ENCODE measurements around the gene EYS. TPM values are rescaled to one million over a fixed set of nuclear protein-coding genes. Genes with fewer than 3 reads are reported as not detected.

The EYS gene
- total and polyA plus RNA-seq, 4 donors: not detected

DNA sequence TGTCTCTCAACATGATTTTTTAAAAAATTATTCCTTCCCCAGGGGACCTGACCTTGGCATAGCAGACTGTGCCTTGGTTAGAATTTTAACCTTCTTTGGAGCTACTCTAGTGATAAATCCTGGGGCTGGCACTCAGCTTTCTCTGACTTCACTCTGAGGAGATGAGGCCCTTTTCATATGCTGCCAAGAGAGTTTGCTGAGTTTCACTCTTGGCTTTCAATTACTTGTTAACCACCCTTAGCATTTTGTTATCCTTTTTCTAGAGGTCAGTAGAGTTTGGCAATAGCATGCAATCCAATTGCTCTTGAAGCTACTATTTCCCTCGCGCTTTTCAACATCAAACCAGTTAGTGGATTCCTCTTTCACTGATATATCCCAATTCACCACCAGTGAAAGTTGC is 920.3 kb downstream of the EYS start:
- Histone ChIP-seq H3K36me3 (ENCODE audit: control insufficient read depth in 1 of 2, insufficient read depth in 2 of 2, low read length in 1 of 2) (no peaks in the 10 kb centered on the region), H3K9me3 (ENCODE audit: control insufficient read depth, low read length) (no peaks in the 10 kb centered on the region), H3K4me1 (ENCODE audit: control insufficient read depth in 1 of 2, insufficient read depth in 2 of 2, low read length in 2 of 2) (no peaks in the 10 kb centered on the region), H3K4me3 (ENCODE audit: low read length in 2 of 2) (no peak overlapping the region), H3K27me3 (ENCODE audit: control insufficient read depth in 1 of 2, insufficient read depth in 2 of 2, low read length in 1 of 2) (no peaks in the 10 kb centered on the region), H3K27ac (ENCODE audit: low read depth in 1 of 2, low read length in 2 of 2) (no peak overlapping the region)
- intact Hi-C loops (cut with DNase I): no loop called here
- no peak for ATAC-seq (ENCODE audit: low FRiP score)
- 40% methylated on average over 2 of the region's 2 CpGs for WGBS, 2 donors
- no peak for DNase-seq

DNA sequence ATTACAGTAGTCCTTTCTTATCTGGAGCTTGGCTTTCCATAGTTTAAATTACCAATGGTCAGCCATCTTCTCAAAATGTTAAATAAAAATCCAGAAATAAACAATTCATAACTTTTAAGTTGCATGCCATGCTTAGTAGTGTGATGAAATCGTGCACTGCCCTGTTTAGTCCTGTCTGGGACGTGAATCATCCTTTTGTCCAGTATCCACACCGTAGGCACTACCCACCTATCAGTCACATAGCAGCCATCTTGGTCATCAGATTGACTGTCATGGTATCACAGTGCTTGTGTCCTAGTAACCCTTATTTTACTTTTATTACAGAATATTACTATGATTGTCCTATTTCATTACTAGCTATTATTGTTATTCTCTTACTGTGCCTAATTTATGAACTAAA is 924.1 kb downstream of the EYS start:
- DNase-seq (no peak), ATAC-seq (ENCODE audit: low FRiP score) (no peak)
- no peaks in the 10 kb centered on the region for H3K4me1 ChIP-seq (ENCODE audit: control insufficient read depth in 1 of 2, insufficient read depth in 2 of 2, low read length in 2 of 2)
- WGBS, 2 donors: 82 to 84% methylated on average over 3 of the region's 3 CpGs
- intact Hi-C loops (cut with DNase I): no loop called here
- H3K27me3 ChIP-seq (ENCODE audit: control insufficient read depth in 1 of 2, insufficient read depth in 2 of 2, low read length in 1 of 2): no peaks in the 10 kb centered on the region
- H3K4me3 ChIP-seq (ENCODE audit: low read length in 2 of 2): no peak overlapping the region
- H3K9me3 ChIP-seq (ENCODE audit: control insufficient read depth, low read length): no peaks in the 10 kb centered on the region
- no peaks in the 10 kb centered on the region for H3K36me3 ChIP-seq (ENCODE audit: control insufficient read depth in 1 of 2, insufficient read depth in 2 of 2, low read length in 1 of 2)
- H3K27ac ChIP-seq (ENCODE audit: low read depth in 1 of 2, low read length in 2 of 2): no peak overlapping the region

DNA sequence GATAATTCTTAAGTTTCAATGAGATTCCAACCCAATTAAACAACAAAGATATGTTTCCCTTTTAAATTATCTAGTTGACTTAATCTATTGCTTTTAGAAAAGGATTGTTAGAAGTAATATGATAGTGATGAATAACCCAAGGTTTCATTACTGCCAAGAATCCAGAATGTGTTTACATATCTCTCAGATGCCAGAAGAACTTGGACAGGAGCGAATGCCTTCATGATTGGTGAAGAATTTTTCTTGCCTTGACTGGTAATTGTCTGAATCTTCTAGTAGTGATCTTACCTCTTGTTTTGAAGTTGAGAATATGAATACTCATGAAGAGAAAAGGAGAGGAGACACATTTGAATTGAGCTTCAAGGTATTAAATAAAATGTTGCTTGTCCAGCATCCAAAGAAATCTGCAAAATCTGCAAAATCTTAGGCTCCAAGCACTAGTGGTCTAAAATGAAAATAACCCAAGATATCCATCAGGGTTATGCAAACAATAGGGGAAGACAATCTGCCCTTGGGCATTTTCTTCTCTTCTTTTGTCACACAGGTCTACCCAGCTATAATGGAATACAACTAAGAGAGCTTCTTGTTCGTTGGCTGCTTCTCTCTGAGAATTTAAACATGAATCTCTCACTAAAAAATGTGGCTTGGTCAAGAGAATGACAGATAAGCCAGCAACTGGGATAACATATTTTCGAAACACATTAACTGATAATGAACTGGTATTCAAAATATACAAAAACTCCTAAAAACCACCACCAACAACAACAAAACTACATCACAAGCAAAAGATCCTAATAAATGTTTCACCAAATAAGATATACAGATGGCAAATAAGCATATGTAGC is 928.9 kb downstream of the EYS start:
- Histone ChIP-seq H3K36me3 (ENCODE audit: control insufficient read depth in 1 of 2, insufficient read depth in 2 of 2, low read length in 1 of 2) (no peaks in the 10 kb centered on the region), H3K4me1 (ENCODE audit: control insufficient read depth in 1 of 2, insufficient read depth in 2 of 2, low read length in 2 of 2) (no peaks in the 10 kb centered on the region), H3K27me3 (ENCODE audit: control insufficient read depth in 1 of 2, insufficient read depth in 2 of 2, low read length in 1 of 2) (no peaks in the 10 kb centered on the region), H3K4me3 (ENCODE audit: low read length in 2 of 2) (no peak overlapping the region), H3K9me3 (ENCODE audit: control insufficient read depth, low read length) (no peaks in the 10 kb centered on the region), H3K27ac (ENCODE audit: low read depth in 1 of 2, low read length in 2 of 2) (no peak overlapping the region)
- 27 to 38% methylated on average over 3 of the region's 3 CpGs for WGBS, 2 donors
- intact Hi-C loops (cut with DNase I): no loop called here
- DNase-seq: no peak
- ATAC-seq (ENCODE audit: low FRiP score): no peak

DNA sequence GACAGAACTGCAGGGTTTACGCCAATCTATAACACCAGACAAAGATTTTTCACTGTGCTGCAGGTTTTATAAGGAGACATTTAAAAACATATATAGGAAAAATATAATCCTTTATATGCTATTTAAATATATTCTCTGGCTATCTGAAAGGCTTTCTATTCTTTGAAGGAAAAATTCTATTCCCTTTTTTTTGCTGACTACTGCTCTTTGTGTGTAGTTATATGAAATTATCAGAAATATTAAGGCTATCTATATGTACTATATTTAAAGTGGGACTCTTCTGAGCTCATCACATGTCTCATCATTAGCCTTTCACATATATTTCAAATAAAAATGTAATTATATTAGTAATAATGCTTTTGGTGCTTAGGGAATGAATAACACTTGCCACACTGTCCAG is 930.7 kb downstream of the EYS start:
- H3K27ac ChIP-seq (ENCODE audit: low read depth in 1 of 2, low read length in 2 of 2): no peak overlapping the region
- no peak overlapping the region for H3K4me3 ChIP-seq (ENCODE audit: low read length in 2 of 2)
- intact Hi-C loops (cut with DNase I): no loop called here
- ATAC-seq (ENCODE audit: low FRiP score) (no peak), DNase-seq (no peak)
- H3K9me3 ChIP-seq (ENCODE audit: control insufficient read depth, low read length): no peaks in the 10 kb centered on the region
- H3K4me1 ChIP-seq (ENCODE audit: control insufficient read depth in 1 of 2, insufficient read depth in 2 of 2, low read length in 2 of 2): no peaks in the 10 kb centered on the region
- H3K27me3 ChIP-seq (ENCODE audit: control insufficient read depth in 1 of 2, insufficient read depth in 2 of 2, low read length in 1 of 2): no peaks in the 10 kb centered on the region
- 79 to 86% methylated on average over 1 of the region's 1 CpG for WGBS, 2 donors
- no peaks in the 10 kb centered on the region for H3K36me3 ChIP-seq (ENCODE audit: control insufficient read depth in 1 of 2, insufficient read depth in 2 of 2, low read length in 1 of 2)

DNA sequence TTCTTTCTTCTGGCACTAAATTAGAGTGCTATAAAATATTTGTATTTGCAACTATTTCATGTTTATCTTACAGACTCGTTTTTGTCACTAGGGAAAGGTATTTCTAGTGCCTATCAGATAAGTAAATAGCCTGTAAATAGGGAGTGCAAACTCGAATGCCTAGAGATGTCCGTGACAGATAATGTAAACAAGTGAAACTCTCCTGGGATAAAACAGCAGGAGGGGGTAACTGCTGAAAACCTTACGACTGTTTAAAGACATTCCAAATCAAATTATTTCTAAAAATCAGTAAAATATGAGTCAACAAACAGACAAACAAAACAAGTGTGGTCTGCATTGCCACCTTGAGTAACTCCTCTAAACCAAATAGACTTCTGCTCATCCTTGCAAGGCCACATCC is 932.1 kb downstream of the EYS start:
- Histone ChIP-seq H3K27me3 (ENCODE audit: control insufficient read depth in 1 of 2, insufficient read depth in 2 of 2, low read length in 1 of 2) (no peaks in the 10 kb centered on the region), H3K4me1 (ENCODE audit: control insufficient read depth in 1 of 2, insufficient read depth in 2 of 2, low read length in 2 of 2) (no peaks in the 10 kb centered on the region), H3K9me3 (ENCODE audit: control insufficient read depth, low read length) (no peaks in the 10 kb centered on the region), H3K36me3 (ENCODE audit: control insufficient read depth in 1 of 2, insufficient read depth in 2 of 2, low read length in 1 of 2) (no peaks in the 10 kb centered on the region), H3K27ac (ENCODE audit: low read depth in 1 of 2, low read length in 2 of 2) (no peak overlapping the region), H3K4me3 (ENCODE audit: low read length in 2 of 2) (no peak overlapping the region)
- WGBS, 2 donors: 5 to 15% methylated on average over 4 of the region's 4 CpGs
- DNase-seq: no peak
- ATAC-seq (ENCODE audit: low FRiP score): no peak
- intact Hi-C loops (cut with DNase I): no loop called here

DNA sequence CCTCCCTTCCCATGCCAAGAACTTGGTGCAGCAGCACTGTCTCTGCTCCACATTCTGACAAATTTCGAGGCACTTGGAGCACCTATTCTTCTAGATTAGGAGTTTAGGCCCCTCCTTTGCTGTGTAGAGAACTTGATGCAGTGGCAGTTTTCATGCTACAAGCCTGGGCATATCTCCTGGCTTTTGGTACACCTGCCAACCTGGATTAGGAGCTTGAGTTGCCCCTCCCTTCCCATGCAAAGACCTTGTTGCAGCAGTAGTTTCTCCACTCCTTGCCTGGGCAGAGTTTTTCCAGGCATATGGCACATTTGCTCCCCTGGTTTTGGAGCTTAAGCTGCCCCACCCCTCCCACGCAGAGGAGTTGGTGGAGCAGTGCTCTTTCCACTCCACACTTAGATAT is 956.1 kb downstream of the EYS start:
- Histone ChIP-seq H3K9me3 (ENCODE audit: control insufficient read depth, low read length) (no peaks in the 10 kb centered on the region), H3K27me3 (ENCODE audit: control insufficient read depth in 1 of 2, insufficient read depth in 2 of 2, low read length in 1 of 2) (no peaks in the 10 kb centered on the region), H3K27ac (ENCODE audit: low read depth in 1 of 2, low read length in 2 of 2) (no peak overlapping the region), H3K36me3 (ENCODE audit: control insufficient read depth in 1 of 2, insufficient read depth in 2 of 2, low read length in 1 of 2) (no peaks in the 10 kb centered on the region), H3K4me1 (ENCODE audit: control insufficient read depth in 1 of 2, insufficient read depth in 2 of 2, low read length in 2 of 2) (no peaks in the 10 kb centered on the region), H3K4me3 (ENCODE audit: low read length in 2 of 2) (no peak overlapping the region)
- DNase-seq: no peak
- intact Hi-C loops (cut with DNase I): no loop called here
- 72 to 75% methylated on average over 2 of the region's 2 CpGs for WGBS, 2 donors
- ATAC-seq (ENCODE audit: low FRiP score): no peak

DNA sequence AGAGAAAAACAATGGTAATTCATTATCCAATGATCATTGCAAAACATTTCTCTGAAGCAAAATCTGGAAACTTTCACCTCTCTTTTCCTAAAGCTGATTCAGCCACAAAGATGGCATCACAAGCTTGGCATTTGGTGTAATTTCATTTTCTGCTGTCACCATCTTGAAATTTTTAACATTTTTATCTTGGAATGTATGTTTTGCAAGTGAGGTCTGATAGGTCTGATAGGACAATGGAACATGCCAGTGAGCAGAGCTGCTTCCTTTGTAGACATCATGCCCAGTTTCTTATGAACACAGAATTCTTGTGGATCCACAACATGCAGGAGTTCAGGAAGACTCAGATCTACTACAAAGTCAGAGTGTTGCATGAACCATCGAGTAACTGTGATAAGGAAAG is 969.6 kb downstream of the EYS start:
- Histone ChIP-seq H3K27ac (ENCODE audit: low read depth in 1 of 2, low read length in 2 of 2) (no peak overlapping the region), H3K9me3 (ENCODE audit: control insufficient read depth, low read length) (no peaks in the 10 kb centered on the region), H3K36me3 (ENCODE audit: control insufficient read depth in 1 of 2, insufficient read depth in 2 of 2, low read length in 1 of 2) (no peaks in the 10 kb centered on the region), H3K27me3 (ENCODE audit: control insufficient read depth in 1 of 2, insufficient read depth in 2 of 2, low read length in 1 of 2) (no peaks in the 10 kb centered on the region), H3K4me3 (ENCODE audit: low read length in 2 of 2) (no peak overlapping the region), H3K4me1 (ENCODE audit: control insufficient read depth in 1 of 2, insufficient read depth in 2 of 2, low read length in 2 of 2) (no peaks in the 10 kb centered on the region)
- DNase-seq: no peak
- 46 to 52% methylated on average over 1 of the region's 1 CpG for WGBS, 2 donors
- no peak for ATAC-seq (ENCODE audit: low FRiP score)
- intact Hi-C loops (cut with DNase I): no loop called here

DNA sequence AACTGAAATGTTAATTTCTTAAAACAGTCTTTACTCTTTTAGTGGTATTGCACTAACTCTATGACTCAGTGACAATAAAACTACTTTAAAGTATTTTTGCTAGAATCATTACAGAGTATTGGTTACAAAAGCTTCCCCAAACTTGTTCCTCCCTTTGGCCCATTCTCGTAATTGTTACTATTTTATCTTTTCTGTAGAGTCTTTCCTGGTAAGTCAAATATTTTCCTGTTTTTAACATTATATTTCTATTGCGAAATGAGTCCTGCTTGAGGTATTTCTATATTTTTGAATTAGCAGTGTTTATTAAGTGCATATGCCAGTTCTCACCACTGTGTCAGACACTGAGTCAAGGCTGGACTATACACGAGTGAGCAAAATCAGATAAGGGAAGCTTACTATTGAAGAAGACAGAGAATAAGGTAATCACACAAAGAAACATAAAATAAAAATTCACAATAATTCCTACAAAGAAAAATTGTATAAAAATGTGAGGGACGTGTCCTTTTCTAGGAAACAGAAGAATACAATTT is 970.5 kb downstream of the EYS start:
- H3K4me1 ChIP-seq (ENCODE audit: control insufficient read depth in 1 of 2, insufficient read depth in 2 of 2, low read length in 2 of 2): no peaks in the 10 kb centered on the region
- no peak for DNase-seq
- WGBS, 2 donors: 56 to 58% methylated on average over 4 of the region's 4 CpGs

DNA sequence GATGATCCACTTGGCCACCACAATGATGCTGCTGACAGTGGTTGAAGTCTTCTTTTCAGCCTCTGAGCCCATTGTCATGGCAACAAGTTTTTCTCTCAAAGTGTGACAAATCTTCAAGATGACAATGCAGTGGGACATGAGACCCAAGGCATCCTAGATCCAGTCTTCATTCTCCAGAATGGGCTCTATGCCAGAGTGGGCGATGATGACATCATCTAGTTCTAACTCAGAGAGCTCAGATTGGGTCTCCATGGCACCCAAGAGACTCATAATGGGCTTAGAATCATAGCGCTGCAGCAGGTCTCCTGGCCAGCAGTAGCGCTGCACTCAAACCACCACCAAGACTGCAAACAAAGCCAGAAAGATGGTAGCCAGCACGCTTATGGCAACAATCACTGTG is 973.6 kb downstream of the EYS start:
- intact Hi-C loops (cut with DNase I): no loop called here
- 89 to 91% methylated on average over 4 of the region's 4 CpGs for WGBS, 2 donors
- ATAC-seq (ENCODE audit: low FRiP score): no peak

More for the DNA sequence above, 970.5 kb downstream of the EYS start:
- Histone ChIP-seq H3K36me3 (ENCODE audit: control insufficient read depth in 1 of 2, insufficient read depth in 2 of 2, low read length in 1 of 2) (no peaks in the 10 kb centered on the region), H3K27me3 (ENCODE audit: control insufficient read depth in 1 of 2, insufficient read depth in 2 of 2, low read length in 1 of 2) (no peaks in the 10 kb centered on the region), H3K9me3 (ENCODE audit: control insufficient read depth, low read length) (no peaks in the 10 kb centered on the region), H3K27ac (ENCODE audit: low read depth in 1 of 2, low read length in 2 of 2) (no peak overlapping the region), H3K4me3 (ENCODE audit: low read length in 2 of 2) (no peak overlapping the region)
- ATAC-seq (ENCODE audit: low FRiP score): no peak
- intact Hi-C loops (cut with DNase I): no loop called here

More for the DNA sequence above, 973.6 kb downstream of the EYS start:
- H3K4me1 ChIP-seq (ENCODE audit: control insufficient read depth in 1 of 2, insufficient read depth in 2 of 2, low read length in 2 of 2): no peaks in the 10 kb centered on the region
- H3K27ac ChIP-seq (ENCODE audit: low read depth in 1 of 2, low read length in 2 of 2): no peak overlapping the region
- no peaks in the 10 kb centered on the region for H3K36me3 ChIP-seq (ENCODE audit: control insufficient read depth in 1 of 2, insufficient read depth in 2 of 2, low read length in 1 of 2)
- no peak for DNase-seq
- H3K27me3 ChIP-seq (ENCODE audit: control insufficient read depth in 1 of 2, insufficient read depth in 2 of 2, low read length in 1 of 2): no peaks in the 10 kb centered on the region
- no peaks in the 10 kb centered on the region for H3K9me3 ChIP-seq (ENCODE audit: control insufficient read depth, low read length)
- H3K4me3 ChIP-seq (ENCODE audit: low read length in 2 of 2): no peak overlapping the region
